Upper lobe of left lung (tissue), 6 donors: Measurements from ENCODE around the gene FAM149B1. TPM values are rescaled to one million over a fixed set of nuclear protein-coding genes. Genes with fewer than 3 reads are reported as not detected.

ENCODE experiments used
- ATAC-seq, 2 donors: fragments of 200-7000 bp; cut with Tn5 transposase; one replicate each; pipeline ENCODE4 v1.9.1; 2022; ENCODE audit warnings: mild to moderate bottlenecking in 2 of 2, moderate library complexity in 2 of 2; ENCODE audit not compliant: low FRiP score in 2 of 2
- DNase-seq, 2 donors: peaks; one replicate each; pipeline ENCODE4 v3.0.0-alpha.2; 2019 to 2020
- H3K27ac ChIP-seq, 4 donors: fragments of 200-600 bp; sonication (generic); one replicate each; pipeline ENCODE4 v1.5.1; 2016 to 2019
- H3K27me3 ChIP-seq, 4 donors: fragments of 200-600 bp; sonication (generic); one replicate each; pipeline ENCODE4 v1.5.1; 2017 to 2019
- H3K36me3 ChIP-seq, 4 donors: fragments of 200-600 bp; sonication (generic); one replicate each; pipeline ENCODE4 v1.5.1; 2016 to 2019
- H3K4me1 ChIP-seq, 4 donors: fragments of 200-600 bp; sonication (generic); one replicate each; pipeline ENCODE4 v1.5.1; 2018 to 2019
- H3K4me3 ChIP-seq, 4 donors: fragments of 200-600 bp; sonication (generic); one replicate each; pipeline ENCODE4 v1.5.1; 2017 to 2019; ENCODE audit warnings: mild to moderate bottlenecking in 2 of 4, moderate library complexity in 1 of 4
- H3K9me3 ChIP-seq, 4 donors: fragments of 200-600 bp; sonication (generic); one replicate each; pipeline ENCODE4 v1.5.1; 2018 to 2019
- CTCF ChIP-seq, 6 experiments: fragments of 450-650 bp in 4 of 6; fragments of 200-600 bp in 2 of 6; sonication (generic) in 2 of 6; IDR thresholded peaks; one replicate each; pipeline ENCODE4 v1.5.1; 2016 to 2019; ENCODE audit warnings: antibody characterized with exemption in 6 of 6
- EP300 ChIP-seq, 4 donors: sonication (generic); formaldehyde crosslinking; IDR thresholded peaks; one replicate each; pipeline ENCODE4 v1.5.1; 2017; ENCODE audit warnings: antibody characterized with exemption in 4 of 4, control low read depth in 2 of 4
- POLR2A ChIP-seq, 4 donors: fragments of 450-650 bp; IDR thresholded peaks; one replicate each; pipeline ENCODE4 v1.5.1; 2016 to 2017; ENCODE audit warnings: antibody characterized with exemption in 4 of 4, mild to moderate bottlenecking in 2 of 4
- POLR2AphosphoS5 ChIP-seq, 2 donors: sonication (generic); formaldehyde crosslinking; IDR thresholded peaks; one replicate each; pipeline ENCODE4 v1.5.1; 2017; ENCODE audit warnings: antibody characterized with exemption in 2 of 2
- WGBS, 2 donors: methylation state at CpG; one replicate each; pipeline ENCODE4 v1.1.5; 2017 to 2018; 5-methylcytosine and 5-hydroxymethylcytosine counted together
- total RNA-seq, 6 donors: library from RNA; depleted of rRNA in 4 of 6; stranded (reverse); fragments of >200 nt in 4 of 6; gene quantifications; one replicate each; pipeline versions ENCODE4 v1.1.0 to v1.2.1, GENCODE V29; 2016 to 2021
- donor health status: DM: no; HTN: no; CAD: no; lungs with moderate emphysema.
- donor health status: DM: no; HTN: yes; CAD: no; lungs with severe emphysema.

The FAM149B1 gene
- total RNA-seq, 6 donors from 2014 or later = 11.4 to 38.8 (median 18.7) TPM

GRCh38 chr10:73186266-73186665 lies 18.3 kb downstream of the FAM149B1 start:
- TF ChIP-seq CTCF (IDR thresholded peaks at IDR 0.05) (no peak), POLR2A (IDR thresholded peaks at IDR 0.05) (no peak), POLR2AphosphoS5 (IDR thresholded peaks at IDR 0.05) (no peak), EP300 (IDR thresholded peaks at IDR 0.05) (no peak)
- 81 to 91% methylated on average over 1 of the region's 1 CpG for WGBS, 2 donors
- peaks cover 0 to 19% (median 5%) of the 10 kb centered on the region in 4 donors for H3K36me3 ChIP-seq
- H3K27ac ChIP-seq = no peak overlapping the region
- no peak for ATAC-seq
- no peaks in the 10 kb centered on the region for H3K4me1 ChIP-seq
- H3K27me3 ChIP-seq = no peaks in the 10 kb centered on the region
- DNase-seq = no peak
- H3K9me3 ChIP-seq = no peaks in the 10 kb centered on the region
- H3K4me3 ChIP-seq = no peak overlapping the region

- WGBS, 2 donors = 96 to 98% methylated on average over 5 of the region's 5 CpGs
- Histone ChIP-seq H3K4me3 (no peak overlapping the region), H3K27me3 (no peaks in the 10 kb centered on the region), H3K27ac (no peak overlapping the region), H3K36me3 (peaks cover 0 to 14% (median 9%) of the 10 kb centered on the region in 4 donors), H3K4me1 (no peaks in the 10 kb centered on the region), H3K9me3 (no peaks in the 10 kb centered on the region)
- no peak for ATAC-seq
- TF ChIP-seq POLR2AphosphoS5 (IDR thresholded peaks at IDR 0.05) (no peak), CTCF (IDR thresholded peaks at IDR 0.05) (no peak), EP300 (IDR thresholded peaks at IDR 0.05) (no peak), POLR2A (IDR thresholded peaks at IDR 0.05) (no peak)
- DNase-seq = no peak
Measured at GRCh38 chr10:73190188-73190587, 22.3 kb downstream of the FAM149B1 start.

- Histone ChIP-seq H3K9me3 (no peaks in the 10 kb centered on the region), H3K27me3 (no peaks in the 10 kb centered on the region), H3K4me3 (no peak overlapping the region), H3K27ac (no peak overlapping the region), H3K4me1 (no peaks in the 10 kb centered on the region), H3K36me3 (peaks cover 0 to 21% (median 6%) of the 10 kb centered on the region in 4 donors)
- peak in 1 of 2 donors; percentile 19 for ATAC-seq
- no peak for TF ChIP-seq POLR2A (IDR thresholded peaks at IDR 0.05)
- no peak for DNase-seq
- 83 to 91% methylated on average over 3 of the region's 3 CpGs for WGBS, 2 donors
Measured at GRCh38 chr10:73205081-73205480, 37.2 kb downstream of the FAM149B1 start.

- DNase-seq = no peak
- TF ChIP-seq EP300 (IDR thresholded peaks at IDR 0.05) = no peak
- no peak for TF ChIP-seq POLR2A (IDR thresholded peaks at IDR 0.05)
- no peak for TF ChIP-seq CTCF (IDR thresholded peaks at IDR 0.05)
- TF ChIP-seq POLR2AphosphoS5 (IDR thresholded peaks at IDR 0.05) = no peak
- Histone ChIP-seq H3K36me3 (peaks cover 0 to 25% (median 8%) of the 10 kb centered on the region in 4 donors), H3K9me3 (no peaks in the 10 kb centered on the region), H3K4me3 (no peak overlapping the region), H3K27ac (no peak overlapping the region), H3K4me1 (no peaks in the 10 kb centered on the region), H3K27me3 (no peaks in the 10 kb centered on the region)
- ATAC-seq = no peak
- 92 to 96% methylated on average over 1 of the region's 1 CpG for WGBS, 2 donors
Measured at GRCh38 chr10:73205890-73206289, 38.0 kb downstream of the FAM149B1 start.

GRCh38 chr10:73206385-73206784 lies 38.5 kb downstream of the FAM149B1 start:
- no peaks in the 10 kb centered on the region for H3K27me3 ChIP-seq
- peaks cover 0 to 29% (median 8%) of the 10 kb centered on the region in 4 donors for H3K36me3 ChIP-seq
- no peak for TF ChIP-seq POLR2A (IDR thresholded peaks at IDR 0.05)
- TF ChIP-seq EP300 (IDR thresholded peaks at IDR 0.05) = no peak
- no peak for TF ChIP-seq CTCF (IDR thresholded peaks at IDR 0.05)
- TF ChIP-seq POLR2AphosphoS5 (IDR thresholded peaks at IDR 0.05) = no peak
- DNase-seq (no peak), ATAC-seq (no peak)
- no peaks in the 10 kb centered on the region for H3K4me1 ChIP-seq
- no peak overlapping the region for H3K4me3 ChIP-seq
- no peaks in the 10 kb centered on the region for H3K9me3 ChIP-seq
- H3K27ac ChIP-seq = no peak overlapping the region
- WGBS, 2 donors = 97 to 98% methylated on average over 5 of the region's 5 CpGs
